LNCaP clone FGC (cell line): ENCODE data around the gene CCDC150.

Experiments
- DNase-seq: peaks from one replicate; pipeline ENCODE4 v3.0.0-alpha.2; 2011; ENCODE audit warnings: low read depth
- H3K4me3 ChIP-seq: 2 replicates; pipeline ENCODE4 v1.5.1; 2011; ENCODE audit warnings: mild to moderate bottlenecking, low read depth, low read length, control low read depth
- CTCF ChIP-seq: IDR thresholded peaks from 2 replicates; pipeline ENCODE4 v1.5.1; 2012; ENCODE audit warnings: mild to moderate bottlenecking; ENCODE audit not compliant: control insufficient read depth, insufficient read depth; ENCODE audit errors: extremely low read depth

The CCDC150 gene

GRCh38 chr2:196742216-196742615, 102.7 kb downstream of the CCDC150 start:
- no peak overlapping the region for H3K4me3 ChIP-seq
- TF ChIP-seq CTCF, result no peak
- DNase-seq, result no peak

GRCh38 chr2:196742685-196743084, 103.2 kb downstream of the CCDC150 start:
- TF ChIP-seq CTCF, result no peak
- DNase-seq, result no peak
- no peak overlapping the region for H3K4me3 ChIP-seq

- DNase-seq, result no peak
- H3K4me3 ChIP-seq, result no peak overlapping the region
- no peak for TF ChIP-seq CTCF
Observed at GRCh38 chr2:196743165-196743564, 103.7 kb downstream of the CCDC150 start.

GRCh38 chr2:196745711-196746110, 106.2 kb downstream of the CCDC150 start:
- DNase-seq, result no peak
- H3K4me3 ChIP-seq, result no peak overlapping the region
- no peak for TF ChIP-seq CTCF

GRCh38 chr2:196747400-196747799, 107.9 kb downstream of the CCDC150 start:
- TF ChIP-seq CTCF, result no peak
- H3K4me3 ChIP-seq, result no peak overlapping the region
- DNase-seq, result no peak

GRCh38 chr2:196748123-196748522, 108.6 kb downstream of the CCDC150 start:
- no peak for DNase-seq
- TF ChIP-seq CTCF, result no peak
- no peak overlapping the region for H3K4me3 ChIP-seq

- no peak for TF ChIP-seq CTCF
- no peak overlapping the region for H3K4me3 ChIP-seq
- DNase-seq, result no peak
Observed at GRCh38 chr2:196750291-196750923, 110.9 kb downstream of the CCDC150 start.
